NCI-H146 (cell line): ENCODE measurements around the gene SUCLG2.

ENCODE experiments used
- DNase-seq: peaks from one replicate; lab custom pipeline; 2025; lab: John Stamatoyannopoulos, UW

SUCLG2 gene

DNA sequence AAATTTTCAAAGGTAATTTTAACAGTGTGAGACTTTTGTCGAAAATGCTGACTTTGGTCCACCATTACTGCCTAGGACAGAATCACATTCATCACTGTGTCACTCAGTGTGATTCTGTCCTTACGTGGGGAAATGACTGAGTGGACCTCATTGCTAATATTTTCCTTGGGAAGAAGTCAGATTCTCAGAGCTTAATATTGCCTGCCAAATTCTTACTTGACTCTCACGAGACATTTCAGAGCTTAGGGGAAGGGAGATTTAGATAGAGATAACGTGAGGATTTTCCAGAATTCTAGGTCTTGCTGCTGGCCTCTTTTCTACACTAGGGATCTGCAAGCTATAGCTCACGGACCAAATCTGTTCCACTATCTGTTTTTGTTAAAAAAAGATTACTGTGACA, 270.4 kb downstream of the SUCLG2 start:
- DNase-seq: no peak

DNA sequence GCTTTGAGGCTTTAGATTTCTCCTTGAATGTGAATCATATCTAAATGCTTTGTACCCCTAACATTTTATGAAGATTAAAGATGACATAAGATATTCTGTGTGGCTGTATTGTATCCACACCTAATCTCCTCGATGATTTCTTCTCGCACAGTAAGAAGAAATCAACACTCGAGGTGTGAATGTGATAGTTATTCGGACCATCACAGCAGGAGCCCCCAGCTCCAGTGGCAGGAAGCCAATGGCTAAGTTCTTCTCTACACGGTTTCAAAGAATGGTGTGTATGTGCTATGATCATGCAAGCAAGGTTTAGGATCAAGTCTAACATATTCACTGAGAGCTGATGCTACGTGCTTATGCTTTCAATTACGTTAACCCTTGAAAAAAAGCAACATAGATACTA, 271.0 kb downstream of the SUCLG2 start:
- DNase-seq: no peak

DNA sequence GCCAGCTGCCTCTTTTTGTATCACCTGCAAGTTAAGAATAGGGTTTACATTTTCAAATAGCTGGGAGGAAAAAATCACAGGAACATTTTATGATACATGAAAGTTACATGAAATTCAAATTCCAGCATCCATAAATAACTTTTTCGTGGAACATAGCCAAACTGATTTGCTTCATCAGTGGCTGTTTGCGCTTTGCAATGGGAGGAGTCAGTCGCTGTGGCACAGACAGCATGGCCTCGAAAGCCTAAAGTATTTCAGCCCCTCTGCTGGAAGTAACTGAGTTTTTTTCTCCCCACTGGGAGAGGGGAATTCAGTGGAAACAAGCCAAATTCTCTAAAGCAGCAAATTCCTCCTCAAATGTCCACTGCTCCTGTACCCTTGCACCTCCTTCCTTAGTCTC, 271.9 kb downstream of the SUCLG2 start:
- no peak for DNase-seq

DNA sequence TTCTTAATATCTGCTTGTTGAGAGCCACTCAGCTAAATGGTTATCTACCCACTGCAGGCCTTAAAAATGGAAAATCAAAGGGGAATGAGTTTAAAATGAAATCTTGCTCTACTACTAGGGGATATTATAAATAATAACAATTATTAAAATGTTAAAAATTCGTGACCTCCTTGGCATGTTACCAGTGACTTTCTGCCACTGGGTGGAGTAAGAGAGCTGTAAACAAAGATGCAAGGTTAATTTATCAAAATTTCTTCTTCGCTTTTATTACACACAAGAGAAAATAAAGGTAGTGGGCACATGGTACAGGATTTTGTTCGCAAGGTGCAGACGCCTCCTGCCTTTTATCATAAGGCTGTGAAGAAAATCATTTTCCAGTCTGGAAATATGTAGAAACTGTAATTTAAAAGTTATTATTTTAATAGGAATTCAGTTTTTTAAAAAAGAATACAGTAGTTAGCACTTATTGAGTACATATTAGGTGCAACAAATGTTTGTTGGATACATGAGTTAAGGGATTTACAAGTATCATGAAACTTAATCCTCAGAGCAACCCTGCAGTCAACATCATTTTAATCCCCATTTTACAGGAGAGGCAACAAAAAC, 272.6 kb downstream of the SUCLG2 start:
- no peak for DNase-seq

DNA sequence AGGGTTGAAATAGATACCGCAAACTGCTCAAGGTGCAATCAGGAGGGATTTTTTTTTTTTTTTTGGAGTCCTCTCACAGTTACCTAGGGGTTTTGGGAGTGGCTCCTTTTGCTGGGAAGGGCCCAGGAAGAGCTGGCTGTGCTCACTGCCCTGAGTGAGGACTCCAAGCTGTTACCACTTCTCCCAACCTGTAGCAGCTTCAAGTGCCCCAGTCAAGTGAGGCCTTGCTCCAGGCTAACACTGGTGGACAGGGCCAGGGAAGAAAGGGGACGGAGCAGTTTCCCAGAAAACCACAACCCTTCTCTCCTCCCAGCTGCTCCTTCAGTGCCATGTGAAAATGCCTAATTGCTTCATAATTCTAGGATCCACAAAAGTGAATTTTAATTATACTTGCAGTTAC, 274.3 kb downstream of the SUCLG2 start:
- DNase-seq: no peak

DNA sequence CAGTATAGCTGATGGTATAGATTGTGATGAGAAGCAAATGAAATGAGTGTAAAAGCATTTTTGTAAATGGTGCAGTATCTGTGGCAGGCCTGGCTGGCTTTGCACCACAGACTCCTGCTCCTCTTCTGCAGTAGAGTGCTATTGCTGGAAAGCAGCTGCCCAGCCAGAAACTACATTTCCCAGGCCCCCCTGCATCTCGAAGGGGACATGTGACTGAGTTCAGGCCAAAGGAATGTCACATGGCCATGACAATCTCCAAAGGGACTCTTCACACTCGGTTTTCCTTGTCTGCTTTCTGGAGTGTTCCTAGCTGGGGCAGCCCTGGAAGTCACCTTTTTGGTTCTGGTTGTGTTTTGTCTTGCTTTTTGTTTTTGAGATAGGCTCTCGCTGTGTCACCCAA, 277.1 kb downstream of the SUCLG2 start:
- no peak for DNase-seq

DNA sequence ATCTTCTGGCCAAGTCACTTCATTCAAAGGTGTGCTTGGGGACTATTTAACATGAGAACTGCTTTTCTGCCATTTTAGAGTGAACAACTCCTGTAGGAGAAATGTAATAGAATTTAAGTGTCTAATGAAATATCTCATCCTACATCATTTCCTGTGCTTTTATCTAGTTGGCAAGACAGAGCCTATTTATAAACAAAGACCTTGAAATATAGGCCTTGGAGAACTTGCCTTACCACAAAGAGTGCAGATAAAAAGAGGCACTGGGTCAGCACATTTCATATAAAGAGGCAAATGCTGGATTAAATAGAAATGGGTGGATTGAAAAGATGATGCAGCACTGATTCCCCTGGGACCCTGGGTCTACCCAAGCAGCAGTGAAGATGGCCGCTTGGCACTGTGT, 278.0 kb downstream of the SUCLG2 start:
- no peak for DNase-seq

DNA sequence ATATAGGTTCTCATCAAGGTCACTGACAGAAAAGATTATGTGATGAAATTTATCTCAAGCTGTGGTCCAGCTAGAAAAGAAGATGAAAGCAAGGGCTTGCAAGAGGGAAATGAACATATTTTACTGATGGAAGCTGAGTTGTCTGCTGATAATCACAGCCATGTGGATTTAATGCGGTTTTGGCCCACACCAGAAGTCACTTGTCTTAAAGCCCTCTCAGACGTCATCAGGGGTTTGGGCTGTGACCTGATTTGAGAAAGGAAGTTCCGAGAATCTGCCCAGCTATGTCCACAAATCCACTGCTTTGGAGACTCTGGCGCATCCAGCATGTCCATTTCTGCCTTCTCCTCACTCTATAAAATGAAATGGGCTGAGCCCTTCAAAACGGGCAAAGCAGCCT, 278.4 kb downstream of the SUCLG2 start:
- DNase-seq: no peak

DNA sequence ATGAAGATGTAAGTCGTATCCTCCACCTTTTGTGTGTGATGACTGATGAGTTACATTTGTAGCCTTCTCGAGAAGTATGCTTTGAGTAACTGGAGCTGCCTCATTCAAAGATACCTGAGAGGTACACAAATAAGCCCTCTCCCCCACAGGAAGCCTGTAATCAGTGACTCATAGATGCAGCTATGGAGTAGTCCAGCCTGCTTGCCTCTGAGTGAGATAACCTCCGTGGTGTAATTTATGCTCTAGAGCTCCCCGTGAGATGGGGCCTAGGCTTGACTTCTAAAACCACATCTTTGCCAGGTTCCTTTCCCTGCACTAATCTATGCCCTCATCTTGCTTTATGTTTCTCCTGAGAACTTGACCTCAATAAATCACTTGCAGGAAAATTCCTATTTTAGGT, 291.7 kb downstream of the SUCLG2 start:
- DNase-seq: peak; percentile 40

DNA sequence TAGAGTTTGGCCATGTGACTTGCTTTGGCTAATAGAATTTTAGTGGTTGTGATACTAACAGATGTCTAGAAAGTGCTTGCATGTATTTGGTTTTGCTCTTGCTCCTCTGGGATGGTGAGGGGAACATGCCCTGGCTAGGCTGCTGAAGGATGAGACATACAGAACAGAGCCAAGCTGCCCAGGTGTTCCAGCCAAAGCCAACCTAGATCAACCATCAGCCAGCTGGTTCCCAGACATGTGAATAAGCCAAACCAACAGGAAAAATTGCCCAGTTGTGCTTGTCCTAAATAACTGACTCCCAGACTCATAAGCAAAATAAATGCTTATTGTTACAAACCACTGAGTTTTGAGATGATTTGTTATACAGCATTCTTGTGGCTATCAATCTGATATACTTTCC, 292.6 kb downstream of the SUCLG2 start:
- DNase-seq: no peak

DNA sequence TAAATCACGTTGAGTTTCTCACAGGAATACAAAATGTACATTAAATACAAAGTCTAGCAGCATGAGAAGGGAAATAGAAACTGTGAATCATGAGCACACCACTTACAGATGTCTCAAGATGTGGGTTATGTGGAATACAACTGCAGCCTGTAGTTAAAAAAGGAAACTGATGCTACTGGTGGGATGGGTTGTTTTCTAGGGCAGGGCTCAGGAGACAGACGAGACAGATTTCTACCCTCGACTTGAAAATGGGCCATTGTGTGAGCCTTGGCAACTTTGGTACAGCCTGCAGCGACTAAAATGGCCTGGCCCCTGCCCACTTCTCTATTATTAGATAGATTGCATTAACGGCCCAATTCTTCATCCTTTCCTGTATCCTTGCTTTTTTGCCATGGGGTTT, 293.1 kb downstream of the SUCLG2 start:
- no peak for DNase-seq

DNA sequence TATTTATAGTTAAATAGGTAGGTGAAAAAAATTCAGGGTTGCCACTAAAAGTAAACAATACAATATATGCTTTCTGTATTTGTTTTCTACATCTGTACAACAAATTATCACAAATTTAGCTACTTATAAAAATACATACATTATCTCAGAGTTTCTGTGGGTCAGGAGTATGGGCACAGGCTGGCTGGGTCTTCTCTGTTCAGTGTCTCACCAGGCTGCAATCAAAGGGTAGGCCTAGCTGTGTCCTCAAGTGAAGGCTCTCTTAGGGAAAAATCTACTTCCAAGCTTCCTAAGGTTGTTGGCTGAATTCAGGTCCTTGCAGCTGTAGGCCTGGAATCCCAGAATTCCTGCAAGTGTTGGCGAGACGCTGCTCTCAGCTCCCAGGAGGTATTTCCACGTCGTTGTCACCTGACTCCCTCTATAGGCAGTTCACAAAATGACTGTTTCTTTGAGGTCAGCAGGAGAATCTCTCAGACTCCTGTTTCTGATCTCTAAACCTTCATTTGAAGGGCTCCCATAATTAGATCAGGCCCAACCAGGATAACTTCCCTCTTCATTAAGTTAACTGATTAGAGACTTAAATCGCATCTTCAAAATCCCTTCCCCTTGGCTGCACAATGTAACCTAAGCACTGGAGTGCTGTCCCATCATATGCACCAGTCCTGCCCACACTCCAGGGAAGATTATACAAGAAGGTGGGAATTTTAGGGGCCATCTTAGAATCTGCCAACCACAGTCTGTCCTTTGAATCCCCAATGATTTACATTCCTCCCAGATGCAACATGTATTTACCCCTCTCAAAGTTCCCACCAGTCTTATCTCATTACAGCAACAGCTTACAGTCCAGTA, 296.6 kb downstream of the SUCLG2 start:
- DNase-seq: peak; percentile 44

DNA sequence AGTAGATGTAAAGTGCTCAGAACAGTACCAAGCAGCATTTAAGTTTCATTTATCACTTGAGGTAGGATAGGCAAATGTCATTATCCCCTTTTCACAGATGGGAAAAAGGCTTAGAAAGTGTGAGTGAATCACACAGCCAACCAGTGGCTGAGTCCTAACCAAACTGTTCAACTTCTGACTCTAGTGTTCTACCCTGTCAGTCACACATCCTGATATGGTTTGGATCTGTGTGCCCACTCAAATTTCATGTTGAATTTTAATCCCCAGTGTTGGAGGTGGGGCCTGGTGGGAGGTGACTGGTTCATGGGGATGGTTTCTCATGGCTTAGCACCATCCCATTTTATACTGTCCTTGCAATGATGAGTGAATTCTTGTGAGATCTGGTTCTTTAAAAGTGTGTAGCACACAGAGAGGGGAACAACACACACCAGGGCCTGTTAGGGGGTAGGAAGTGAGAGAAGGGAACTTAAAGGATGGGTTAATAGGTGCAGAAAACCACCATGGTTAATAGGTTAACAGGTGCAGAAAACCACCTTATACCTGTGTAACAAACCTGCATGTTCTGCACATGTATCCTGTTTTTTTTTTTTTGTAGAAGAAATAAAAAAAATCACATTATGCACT, 304.7 kb downstream of the SUCLG2 start:
- no peak for DNase-seq

DNA sequence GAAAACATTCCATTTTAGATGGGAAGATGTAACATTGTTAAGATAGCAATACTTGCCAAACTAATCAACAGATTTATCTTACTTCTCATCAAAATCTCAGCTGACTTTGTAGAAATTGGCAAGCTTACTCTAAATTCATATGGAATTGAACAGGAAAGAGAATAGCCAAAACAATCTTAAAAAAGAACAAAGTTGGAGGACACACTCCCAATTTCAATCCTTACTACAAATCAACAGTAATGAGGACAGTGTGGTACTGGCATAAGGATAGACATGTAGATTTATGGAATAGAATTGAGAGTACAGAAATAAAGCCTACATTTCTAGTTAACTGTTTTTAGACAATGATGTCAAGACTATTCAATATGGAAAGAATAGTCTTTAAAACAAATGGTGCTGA, 308.3 kb downstream of the SUCLG2 start:
- DNase-seq: no peak

DNA sequence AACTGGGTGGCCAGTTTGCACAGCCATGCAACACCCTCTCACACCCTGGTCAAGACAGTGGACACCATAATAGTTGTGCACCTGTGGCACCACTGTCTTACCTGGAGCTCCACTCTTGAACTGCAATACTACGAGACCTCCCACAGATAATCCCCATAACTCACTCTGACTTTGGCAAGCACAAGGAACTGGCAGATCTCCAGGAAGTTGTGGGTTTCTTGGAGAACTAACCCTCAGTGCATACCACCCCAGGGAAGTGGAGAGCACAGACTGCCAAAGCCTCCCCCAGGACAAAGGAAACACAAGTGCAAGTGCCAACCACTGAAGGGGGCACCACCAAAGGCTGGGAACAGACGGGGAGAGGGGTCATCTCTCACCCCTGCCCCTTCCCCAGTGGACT, 318.6 kb downstream of the SUCLG2 start:
- DNase-seq: no peak

DNA sequence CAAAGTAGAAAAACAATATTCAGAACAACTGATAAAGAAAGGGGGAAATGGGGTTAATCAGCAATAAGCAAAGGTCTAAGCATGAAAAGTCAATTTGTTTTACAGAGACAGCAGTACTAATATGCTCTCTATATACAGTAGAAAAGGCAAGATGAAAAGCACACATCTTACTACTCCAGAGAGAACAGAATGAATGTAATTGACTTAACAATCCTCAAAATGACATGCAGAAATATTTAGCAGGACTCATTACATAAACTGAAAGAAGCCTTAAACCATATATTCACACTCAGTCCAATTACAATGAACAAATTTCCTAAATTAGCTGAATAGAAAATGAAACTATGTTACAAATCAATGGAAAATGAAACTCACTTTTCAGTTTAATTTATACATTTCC, 319.8 kb downstream of the SUCLG2 start:
- DNase-seq: no peak

DNA sequence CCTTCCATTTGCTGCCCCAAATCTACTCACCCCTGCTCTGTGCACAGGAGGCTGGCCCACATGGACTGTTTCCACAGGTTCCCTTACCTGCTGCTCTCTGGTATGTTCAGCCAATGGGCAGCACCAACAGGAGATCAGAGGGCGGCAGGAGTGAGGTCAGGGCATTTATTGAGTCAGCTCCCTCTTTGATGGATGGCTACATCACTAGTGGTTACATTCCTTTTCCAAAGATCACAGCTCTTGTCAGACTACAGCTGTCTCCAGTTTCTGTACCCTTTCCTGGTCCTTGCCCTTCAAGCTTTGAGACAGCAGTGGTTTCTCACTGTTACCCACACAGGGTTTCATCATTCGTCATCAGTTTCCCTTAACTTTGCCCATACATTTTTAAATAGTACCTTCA, 325.1 kb downstream of the SUCLG2 start:
- no peak for DNase-seq

DNA sequence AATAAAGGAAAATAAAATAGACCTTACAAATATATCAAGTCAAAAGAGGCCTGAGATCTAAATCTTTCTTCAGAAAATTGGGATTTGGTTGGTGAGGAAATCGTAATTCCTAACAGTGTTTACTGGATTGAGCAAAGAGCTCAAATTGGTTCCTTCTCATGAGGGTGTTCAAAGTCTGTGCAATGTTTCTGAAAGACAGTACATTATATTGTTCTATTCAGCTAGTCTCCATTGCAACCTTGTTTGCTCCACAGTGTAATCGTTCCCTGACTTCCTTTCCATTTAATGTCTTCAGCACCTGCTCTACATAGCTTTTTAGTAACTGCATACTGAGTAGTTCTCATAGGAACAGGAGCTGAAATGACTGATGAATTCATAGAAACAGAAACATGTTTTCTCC, 326.8 kb downstream of the SUCLG2 start:
- DNase-seq: no peak

DNA sequence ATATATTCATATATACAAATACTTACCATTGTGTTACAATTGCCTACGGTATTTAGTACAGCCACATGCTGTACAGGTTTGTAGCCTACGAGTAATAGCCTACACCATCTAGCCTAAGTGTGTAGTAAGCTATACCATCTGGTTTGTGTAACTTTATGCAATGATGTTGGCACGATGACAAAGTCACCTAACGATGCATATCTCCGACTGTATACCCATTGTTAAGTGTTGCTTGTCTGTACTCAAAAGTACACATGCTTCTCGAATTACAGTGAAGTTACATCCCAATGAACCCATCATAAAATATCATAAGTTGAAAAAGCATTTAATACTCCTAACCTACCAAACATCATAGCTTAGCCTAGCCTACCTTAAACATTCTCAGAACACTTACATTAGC, 329.2 kb downstream of the SUCLG2 start:
- DNase-seq: no peak
